GM12865 (cell line): Measurements from ENCODE around the gene CIAPIN1.

ENCODE experiments used
- DNase-seq: peaks from one replicate; pipeline ENCODE4 v3.0.0; 2010; ENCODE audit warnings: low read depth
- H3K4me3 ChIP-seq: 2 replicates; pipeline ENCODE4 v1.5.1; 2011; ENCODE audit warnings: mild to moderate bottlenecking, low read depth, low read length, control low read depth
- TF ChIP-seq, protein P1 (sequence below): IDR thresholded peaks from 2 replicates; pipeline ENCODE4 v1.5.1; 2011; ENCODE audit warnings: low read length, control low read depth, low read depth, inconsistent platforms; ENCODE audit not compliant: insufficient read depth; ENCODE audit errors: missing control alignments

CIAPIN1 gene

DNA sequence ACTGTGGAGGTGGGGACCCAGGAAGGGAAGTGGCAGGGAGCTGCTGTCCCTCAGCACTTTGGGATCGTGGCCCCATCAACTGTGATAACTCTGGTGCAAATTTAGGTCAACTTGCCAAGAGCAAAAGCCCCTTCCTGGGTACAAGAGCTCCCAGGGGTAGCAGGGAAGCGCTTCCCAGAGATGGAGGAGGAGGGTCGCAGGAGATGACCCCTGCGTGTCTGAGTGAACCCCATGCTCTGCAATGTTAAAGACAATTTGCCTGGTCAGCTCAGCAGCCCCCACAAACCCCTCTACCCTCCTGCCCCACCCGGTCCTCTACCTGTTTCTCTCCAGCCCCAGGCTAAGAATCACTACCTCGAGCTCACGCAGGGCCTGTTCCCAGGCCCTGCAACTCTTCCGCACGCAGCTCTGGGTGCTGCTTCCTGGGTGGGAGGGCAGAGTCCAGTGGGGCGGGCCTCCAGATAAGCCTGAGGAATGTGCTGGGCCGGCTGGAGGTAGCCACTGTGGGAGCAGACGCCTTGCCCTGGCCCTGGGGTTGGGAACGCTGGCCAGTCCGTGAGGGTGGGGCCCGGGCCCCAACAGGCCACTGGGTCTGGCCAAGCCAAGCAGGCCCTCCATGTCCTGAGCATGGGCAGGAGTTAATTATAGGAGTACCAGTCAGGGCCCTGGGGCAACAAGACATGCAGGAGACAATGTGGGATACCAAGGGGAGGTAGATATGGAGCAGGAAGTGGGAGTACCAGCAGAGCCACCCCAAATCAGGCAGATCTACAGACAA, 33.0 kb upstream of the CIAPIN1 start:
- no peak for DNase-seq
- no peak overlapping the region for H3K4me3 ChIP-seq
- TF ChIP-seq, protein P1, sequence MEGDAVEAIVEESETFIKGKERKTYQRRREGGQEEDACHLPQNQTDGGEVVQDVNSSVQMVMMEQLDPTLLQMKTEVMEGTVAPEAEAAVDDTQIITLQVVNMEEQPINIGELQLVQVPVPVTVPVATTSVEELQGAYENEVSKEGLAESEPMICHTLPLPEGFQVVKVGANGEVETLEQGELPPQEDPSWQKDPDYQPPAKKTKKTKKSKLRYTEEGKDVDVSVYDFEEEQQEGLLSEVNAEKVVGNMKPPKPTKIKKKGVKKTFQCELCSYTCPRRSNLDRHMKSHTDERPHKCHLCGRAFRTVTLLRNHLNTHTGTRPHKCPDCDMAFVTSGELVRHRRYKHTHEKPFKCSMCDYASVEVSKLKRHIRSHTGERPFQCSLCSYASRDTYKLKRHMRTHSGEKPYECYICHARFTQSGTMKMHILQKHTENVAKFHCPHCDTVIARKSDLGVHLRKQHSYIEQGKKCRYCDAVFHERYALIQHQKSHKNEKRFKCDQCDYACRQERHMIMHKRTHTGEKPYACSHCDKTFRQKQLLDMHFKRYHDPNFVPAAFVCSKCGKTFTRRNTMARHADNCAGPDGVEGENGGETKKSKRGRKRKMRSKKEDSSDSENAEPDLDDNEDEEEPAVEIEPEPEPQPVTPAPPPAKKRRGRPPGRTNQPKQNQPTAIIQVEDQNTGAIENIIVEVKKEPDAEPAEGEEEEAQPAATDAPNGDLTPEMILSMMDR = no peak

DNA sequence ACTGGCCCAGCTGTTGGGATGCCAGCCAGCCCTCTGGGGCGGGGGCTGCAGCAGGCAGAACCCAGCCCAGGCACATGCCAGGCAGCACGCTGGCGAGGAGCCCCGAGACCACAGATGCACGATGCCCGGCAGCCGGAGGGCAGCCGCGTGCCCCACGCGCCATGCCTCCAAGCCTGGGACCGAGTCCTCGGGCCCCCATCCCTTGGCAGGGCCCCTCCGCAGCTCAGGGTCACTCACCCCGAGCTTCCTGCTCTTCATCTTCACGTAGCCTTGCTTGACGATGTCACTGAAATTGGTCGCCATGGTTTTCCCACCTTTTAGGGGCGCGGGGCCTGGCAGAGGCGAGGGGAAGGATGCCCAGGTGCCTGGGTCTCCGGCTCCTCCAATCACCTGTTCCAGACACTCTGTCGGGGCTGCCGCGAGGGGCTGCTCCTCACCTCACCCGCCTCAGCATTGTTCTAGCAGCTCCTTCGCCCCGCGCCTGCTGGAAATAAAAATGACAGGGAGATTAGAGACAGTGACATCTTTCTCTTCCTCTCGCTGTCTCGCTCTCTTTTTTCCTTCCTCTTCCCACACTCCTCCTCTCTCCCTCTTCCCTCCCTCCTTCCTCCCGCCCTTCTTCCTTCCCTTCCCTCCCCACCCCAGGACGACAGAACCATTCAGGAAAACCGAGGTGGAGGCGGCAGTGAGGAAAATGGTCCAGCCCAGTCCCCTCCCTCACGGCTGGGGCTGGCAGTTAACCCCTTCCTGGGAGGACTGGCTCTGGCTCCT, 32.2 kb upstream of the CIAPIN1 start:
- DNase-seq = no peak
- TF ChIP-seq, protein P1 = no peak
- H3K4me3 ChIP-seq = no peak overlapping the region

DNA sequence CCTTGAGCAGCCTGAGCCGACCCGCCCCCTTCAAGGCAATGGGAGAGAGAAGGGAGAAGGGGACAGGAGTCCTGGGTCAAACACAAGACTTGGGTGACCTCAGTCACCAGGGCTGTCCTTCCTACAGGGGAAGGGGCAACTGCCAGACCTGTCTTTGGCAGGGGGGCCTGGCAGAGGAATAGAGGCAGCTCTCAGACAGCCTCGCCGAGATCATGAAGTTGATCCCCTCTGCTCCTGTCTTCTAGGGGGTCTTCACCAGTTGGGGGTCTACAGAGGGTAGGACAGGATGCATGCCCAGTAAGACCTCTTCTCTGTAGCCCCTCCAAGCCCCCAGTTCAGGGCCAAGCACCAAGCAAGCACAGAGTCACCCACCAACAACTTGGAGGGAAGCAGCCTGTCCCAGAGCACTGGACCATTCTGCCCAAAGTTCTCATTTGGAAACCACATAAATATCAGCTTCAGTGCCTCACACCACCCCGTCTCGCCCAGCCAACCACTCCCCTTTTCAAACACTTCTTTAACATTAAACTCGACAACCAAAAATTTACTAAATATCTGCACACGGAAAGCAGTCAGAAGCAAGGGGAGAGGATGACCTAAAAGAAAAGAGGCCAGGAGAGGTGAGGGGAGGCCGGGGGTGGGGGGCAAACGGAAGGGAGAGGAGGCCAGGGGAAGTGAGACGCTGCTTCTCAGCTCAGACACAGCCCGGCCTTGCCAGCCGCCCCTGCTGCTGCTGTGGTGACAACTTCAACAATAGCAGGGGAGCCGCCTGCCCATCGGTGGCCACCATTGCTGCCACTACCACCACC, 31.4 kb upstream of the CIAPIN1 start:
- H3K4me3 ChIP-seq = no peak overlapping the region
- TF ChIP-seq, protein P1 = no peak
- DNase-seq = no peak

DNA sequence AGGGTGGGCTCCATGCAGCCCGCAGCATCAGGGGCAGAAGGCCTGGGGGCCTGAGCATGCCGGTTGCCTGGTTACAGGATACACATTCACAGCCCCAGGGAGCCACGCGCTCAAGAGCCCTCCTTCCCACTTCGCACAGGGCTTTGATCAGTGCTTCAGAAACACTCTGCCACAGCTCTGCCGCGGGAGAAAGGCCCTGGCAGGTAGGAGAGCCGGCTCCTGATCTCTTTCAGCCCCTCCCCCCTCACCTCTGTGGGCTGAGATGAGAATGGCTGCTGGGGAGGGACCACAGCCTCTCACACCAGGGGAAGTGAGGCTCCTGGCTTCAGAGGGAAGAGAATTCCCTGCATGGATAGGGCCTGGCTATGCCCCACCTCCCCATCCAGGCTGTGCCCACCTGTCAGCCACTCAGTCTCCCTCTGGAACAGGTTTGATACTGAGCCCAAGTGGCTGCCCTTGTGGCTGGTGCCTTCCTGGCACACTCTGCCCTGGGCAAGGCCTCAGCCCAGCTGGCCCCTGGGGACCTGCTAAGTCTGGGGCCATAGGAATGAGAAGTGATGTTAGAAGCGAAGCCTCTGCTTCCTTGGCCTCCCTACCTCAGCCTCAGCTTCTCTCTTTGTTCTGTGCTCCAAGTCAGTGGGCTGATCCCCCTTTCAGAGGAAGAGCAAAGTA, 30.5 kb upstream of the CIAPIN1 start:
- TF ChIP-seq, protein P1 = no peak
- DNase-seq = no peak
- no peak overlapping the region for H3K4me3 ChIP-seq

DNA sequence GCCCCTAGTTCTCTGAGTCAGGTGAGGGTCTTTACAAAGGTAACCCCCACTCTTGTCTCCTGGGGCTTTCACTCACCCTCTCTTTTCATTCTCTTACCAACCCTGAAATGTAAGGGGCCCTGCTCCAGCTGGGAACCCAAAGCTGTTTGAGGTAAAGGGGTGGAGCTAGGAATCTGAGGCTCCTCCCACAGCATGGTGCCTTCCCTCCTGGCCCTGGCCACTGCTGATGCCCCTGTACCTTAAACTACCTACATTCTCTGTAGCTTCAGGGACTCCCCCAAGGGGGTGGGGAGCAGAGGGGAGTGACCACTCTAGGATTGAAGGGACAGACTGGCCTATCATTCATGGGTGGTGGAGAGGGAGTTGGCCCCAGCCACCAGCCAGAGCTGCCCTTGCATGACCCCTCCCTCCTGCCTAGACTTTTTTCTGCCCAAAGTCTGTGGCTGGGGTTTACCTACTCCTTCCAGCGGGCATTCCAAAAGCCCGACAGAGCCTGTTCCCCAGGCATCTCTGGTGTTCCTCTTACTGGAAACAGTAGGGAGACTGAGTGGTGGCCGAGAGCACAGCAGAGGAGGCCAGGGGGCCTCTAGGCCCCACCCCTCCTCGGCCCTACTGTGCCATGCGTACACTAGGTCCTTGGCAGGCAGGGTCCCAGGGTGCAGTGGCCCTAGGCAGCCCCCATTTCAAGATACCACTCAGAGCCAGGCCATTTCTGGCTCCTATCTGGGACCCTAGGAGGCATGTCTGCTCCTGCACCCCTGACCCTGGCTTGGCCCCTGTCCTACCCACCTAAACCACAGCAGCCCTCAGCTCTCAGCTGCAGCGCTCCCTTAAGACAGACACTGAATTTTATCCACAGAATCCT, 29.6 kb upstream of the CIAPIN1 start:
- DNase-seq = no peak
- TF ChIP-seq, protein P1 = no peak
- H3K4me3 ChIP-seq = no peak overlapping the region
